ENCODE measurements around the gene TIMD4. TPM values are rescaled to one million over a fixed set of nuclear protein-coding genes. Genes with fewer than 3 reads are reported as not detected.

TIMD4 gene
- total RNA-seq, result not detected in 2 replicates

DNA sequence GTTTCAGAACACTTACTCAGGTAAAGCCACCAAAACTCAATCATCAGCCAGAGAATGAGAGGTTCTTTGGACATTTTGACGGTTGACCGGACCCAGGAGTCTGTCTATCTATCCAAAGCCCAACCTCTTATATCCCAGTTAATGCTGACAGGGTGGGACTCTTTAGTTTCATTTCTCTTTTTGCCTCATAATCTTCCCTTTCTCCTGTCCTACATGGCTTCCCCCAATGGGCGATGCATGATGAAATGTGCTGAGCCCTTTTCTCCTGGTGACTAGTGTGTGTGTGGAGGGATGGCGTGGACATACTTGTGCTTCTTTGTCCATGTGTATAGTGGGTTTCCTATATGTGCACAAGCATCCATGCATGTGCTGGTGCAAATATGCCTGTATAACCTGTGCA is at the start of gene TIMD4:
Gene TIMD4, minus strand, starts transcription at position 102 of the 400 bp plus-strand sequence. Its CDS starts 28 bp downstream, at position 74.

Other genes with a start within 250 kb of the TIMD4 start
- not detected in 2 replicates for gene PPP1R2B, start 112.9 kb downstream of the TIMD4 start, total RNA-seq
- gene HAVCR1, start 95.9 kb upstream of the TIMD4 start, total RNA-seq, result not detected in 2 replicates
- not detected in 2 replicates for gene HAVCR2, start 145.8 kb upstream of the TIMD4 start, total RNA-seq
- 2.6 and 4.0 TPM in 2 replicates for gene MED7, start 179.6 kb upstream of the TIMD4 start, total RNA-seq
- not detected in 2 replicates for gene GARIN3, start 203.0 kb upstream of the TIMD4 start, total RNA-seq
- gene ITK, start 217.6 kb upstream of the TIMD4 start, total RNA-seq, result under 0.01 TPM in 1 of 2 replicates, not detected in the other

Data from pericardium fibroblast (primary cell).